GM13977 (cell line): Measurements from ENCODE around the gene ZSCAN25.

Source experiments
- DNase-seq: peaks from one replicate; pipeline ENCODE4 v3.0.0; 2012; ENCODE audit warnings: low spot score
- CTCF ChIP-seq: IDR thresholded peaks from 2 replicates; pipeline ENCODE4 v1.5.1; 2012; ENCODE audit warnings: mild to moderate bottlenecking, control low read depth; ENCODE audit not compliant: insufficient read depth; ENCODE audit errors: extremely low read depth, missing control alignments
- in situ Hi-C: fragments of 300-500 bp; cut with MboI; formaldehyde crosslinking; loops from one replicate; pipeline ENCODE4 v1.12.0; 2022; ENCODE audit warnings: low sequenced_read_pairs, low pct_unique_long_range_greater_than_20kb, mixed read lengths, inconsistent platforms; ENCODE audit not compliant: unreplicated experiment

ZSCAN25 gene

DNA sequence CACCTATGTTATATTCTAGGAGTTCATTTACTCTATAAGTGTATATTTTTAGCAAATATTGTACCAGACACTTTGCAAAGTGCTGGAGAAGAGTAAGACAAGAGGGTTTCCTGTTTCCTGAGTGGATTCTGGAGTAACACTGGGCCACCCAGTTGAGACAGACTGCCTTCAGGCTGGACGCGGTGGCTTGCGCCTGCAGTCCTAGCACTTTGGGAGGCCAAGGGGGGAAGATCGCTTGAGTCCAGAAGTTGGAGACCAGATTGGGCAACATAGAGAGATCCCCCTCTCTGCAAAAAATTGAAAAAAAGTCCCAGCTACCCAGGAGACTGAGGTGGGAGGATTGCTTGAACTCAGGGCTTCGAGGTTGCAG, 772 bp upstream of the ZSCAN25 start:
- in situ Hi-C loops, result no loop called here
- DNase-seq, result no peak
- TF ChIP-seq CTCF, result no peak

- TF ChIP-seq CTCF, result no peak
- no peak for DNase-seq
- in situ Hi-C loops, result no loop called here
Observed at GRCh38 chr7:99617192-99617781, 541 bp downstream of the ZSCAN25 start.

DNA sequence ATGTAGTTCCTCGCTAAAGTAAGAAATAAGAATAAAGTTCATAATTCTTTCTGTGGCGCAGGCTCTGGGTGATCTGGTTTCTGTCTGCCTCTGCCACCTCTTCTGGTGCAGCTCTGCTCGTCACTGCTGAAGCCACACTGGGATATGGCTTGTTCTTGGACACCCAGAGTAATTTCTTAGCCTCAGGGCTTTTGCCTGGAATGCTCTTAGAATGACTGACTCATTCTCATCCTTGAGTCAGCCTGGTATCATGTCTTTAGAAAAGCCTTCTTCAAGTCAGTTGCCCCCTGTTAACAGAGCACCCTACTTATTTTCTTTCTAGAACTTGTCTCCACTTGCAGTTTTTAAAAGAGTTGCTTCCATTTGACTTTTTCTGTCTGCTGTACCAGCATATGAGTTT, 2.0 kb downstream of the ZSCAN25 start:
- DNase-seq, result no peak
- no peak for TF ChIP-seq CTCF
- in situ Hi-C loops, result no loop called here

DNA sequence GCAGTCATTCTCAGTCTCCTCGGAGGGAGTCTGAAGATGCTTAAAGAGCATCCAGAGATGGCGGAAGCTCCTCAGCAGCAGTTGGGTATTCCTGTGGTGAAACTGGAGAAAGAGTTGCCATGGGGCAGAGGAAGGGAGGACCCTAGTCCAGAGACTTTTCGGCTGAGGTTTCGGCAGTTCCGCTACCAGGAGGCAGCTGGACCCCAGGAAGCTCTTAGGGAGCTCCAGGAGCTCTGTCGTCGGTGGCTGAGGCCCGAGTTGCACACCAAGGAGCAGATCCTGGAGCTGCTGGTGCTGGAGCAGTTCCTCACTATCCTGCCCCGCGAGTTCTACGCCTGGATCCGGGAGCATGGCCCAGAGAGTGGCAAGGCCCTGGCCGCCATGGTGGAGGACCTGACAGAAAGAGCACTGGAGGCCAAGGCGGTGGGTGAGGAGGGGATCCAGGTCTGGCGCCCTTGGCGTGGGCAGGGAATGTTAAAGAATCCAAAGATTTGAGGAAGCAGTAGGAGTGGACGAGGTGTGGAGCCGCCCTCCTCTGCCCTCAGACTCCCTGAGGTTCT, 2.9 kb downstream of the ZSCAN25 start:
- no peak for TF ChIP-seq CTCF
- no peak for DNase-seq
- in situ Hi-C loops, result no loop called here

- in situ Hi-C loops, result no loop called here
- no peak for TF ChIP-seq CTCF
Observed at GRCh38 chr7:99621271-99621670, 4.5 kb downstream of the ZSCAN25 start.

DNA sequence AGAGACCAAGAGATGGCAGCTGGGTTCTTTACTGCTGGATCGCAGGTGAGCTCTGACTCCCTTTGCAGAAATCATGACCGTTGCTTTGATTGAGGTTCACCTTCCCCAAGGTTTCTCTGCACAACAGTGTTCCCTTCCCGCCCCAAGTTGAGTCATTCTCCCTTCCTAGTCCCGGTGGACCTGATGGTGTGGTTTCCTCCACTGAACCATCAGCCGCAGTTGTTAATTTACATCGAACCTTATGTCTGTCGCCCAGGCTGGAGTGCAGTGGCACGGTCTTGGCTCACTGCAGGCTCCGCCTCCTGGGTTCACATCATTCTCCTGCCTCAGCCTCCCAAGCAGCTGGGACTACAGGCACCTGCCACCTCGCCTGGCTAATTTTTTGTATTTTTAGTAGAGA, 5.8 kb downstream of the ZSCAN25 start:
- in situ Hi-C loops, result no loop called here
- DNase-seq, result no peak
- TF ChIP-seq CTCF, result no peak

More at GRCh38 chr7:99621271-99621670, 4.5 kb downstream of the ZSCAN25 start:
- no peak for DNase-seq
